ENCODE measurements around the gene STX7.

- TF ChIP-seq CTCF (IDR thresholded peaks at IDR 0.05) (no peak), POLR2A (IDR thresholded peaks at IDR 0.05) (no peak), EP300 (IDR thresholded peaks at IDR 0.05) (no peak), POLR2AphosphoS5 (IDR thresholded peaks at IDR 0.05) (no peak)
Measured at GRCh38 chr6:132487762-132488161, 25.2 kb downstream of the STX7 start.

Measured in stomach (tissue), 4 donors.